Mucosa of rectum (tissue), 2 donors: ENCODE data around the gene TMOD4.

Experiments
- H3K27ac ChIP-seq, 2 donors: one replicate each; pipeline ENCODE4 v1.7.0; 2013; ENCODE audit warnings: inconsistent platforms in 2 of 2, low read depth in 2 of 2, low read length in 2 of 2
- H3K27me3 ChIP-seq, 2 donors: one replicate each; pipeline ENCODE4 v1.7.0; 2013; ENCODE audit warnings: low read length in 2 of 2; ENCODE audit not compliant: control insufficient read depth in 2 of 2, insufficient read depth in 2 of 2
- H3K36me3 ChIP-seq, 2 donors: one replicate each; pipeline ENCODE4 v1.7.0; 2013; ENCODE audit warnings: low read length in 2 of 2; ENCODE audit not compliant: control insufficient read depth in 2 of 2, insufficient read depth in 2 of 2
- H3K4me1 ChIP-seq, 2 donors: one replicate each; pipeline ENCODE4 v1.7.0; 2013; ENCODE audit warnings: low read length in 2 of 2, mild to moderate bottlenecking in 1 of 2; ENCODE audit not compliant: control insufficient read depth in 2 of 2, insufficient read depth in 2 of 2
- H3K4me3 ChIP-seq, 2 donors: one replicate each; pipeline ENCODE4 v1.7.0; 2013; ENCODE audit warnings: low read length in 2 of 2
- H3K9ac ChIP-seq, 2 donors: one replicate each; pipeline ENCODE4 v1.7.0; 2013; ENCODE audit warnings: low read length in 2 of 2, low read depth in 1 of 2, mild to moderate bottlenecking in 1 of 2
- H3K9me3 ChIP-seq, 2 donors: one replicate each; pipeline ENCODE4 v1.7.0; 2013; ENCODE audit warnings: low read length in 2 of 2; ENCODE audit not compliant: control insufficient read depth in 2 of 2
- donor health status: healthy.
- donor health status: Normal muscosa, but diverticular disease.

Gene TMOD4

GRCh38 chr1:151132335-151133017 lies 43.3 kb downstream of the TMOD4 start:
- Histone ChIP-seq H3K9me3 (no peaks in the 10 kb centered on the region), H3K27me3 (peaks cover 2 to 23% of the 10 kb centered on the region in 2 donors), H3K4me3 (peak overlapping the region; percentile 31 to 54), H3K27ac (no peak overlapping the region), H3K9ac (no peak overlapping the region), H3K36me3 (no peaks in the 10 kb centered on the region), H3K4me1 (peaks cover 10 to 14% of the 10 kb centered on the region in 2 donors)

- Histone ChIP-seq H3K4me1 (peaks cover 10 to 14% of the 10 kb centered on the region in 2 donors), H3K27me3 (peaks cover 2 to 23% of the 10 kb centered on the region in 2 donors), H3K9me3 (no peaks in the 10 kb centered on the region), H3K9ac (peak overlapping the region; percentile 14 to 58), H3K4me3 (peak overlapping the region; percentile 54 to 65), H3K36me3 (no peaks in the 10 kb centered on the region), H3K27ac (no peak overlapping the region)
Observed at GRCh38 chr1:151131701-151132334, 44.0 kb downstream of the TMOD4 start.

DNA sequence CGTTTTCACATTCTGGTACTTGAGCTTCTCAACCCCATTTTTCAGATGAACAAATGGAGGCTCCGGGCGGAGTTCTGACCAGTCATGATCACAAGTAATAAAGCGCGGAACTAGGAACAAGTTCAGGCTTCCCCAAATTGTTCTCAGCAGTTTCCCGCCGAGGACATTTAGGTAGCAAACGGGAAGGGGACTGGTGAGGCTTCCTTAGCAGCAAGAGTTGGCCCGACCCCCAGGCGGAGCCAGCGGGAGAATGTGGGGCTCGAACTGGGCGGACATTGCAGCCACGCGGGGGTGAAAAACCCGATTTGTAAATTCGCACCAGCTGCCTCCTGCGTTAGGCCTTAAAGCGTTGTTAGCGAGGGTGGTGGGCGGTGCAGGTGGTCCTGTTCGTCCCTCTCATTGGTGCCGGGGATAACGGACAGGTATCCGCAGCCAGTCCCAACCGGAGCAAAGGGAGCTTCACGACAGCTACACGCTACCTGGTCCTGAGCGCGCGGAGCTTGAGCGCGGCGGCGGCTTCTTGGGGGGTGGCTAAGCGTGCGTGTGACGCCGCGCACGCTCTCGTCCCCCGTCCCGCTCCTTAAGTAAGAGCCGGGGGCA lies 44.7 kb downstream of the TMOD4 start:
- peaks cover 2 to 23% of the 10 kb centered on the region in 2 donors for H3K27me3 ChIP-seq
- H3K9me3 ChIP-seq: no peaks in the 10 kb centered on the region
- peaks cover 10 to 14% of the 10 kb centered on the region in 2 donors for H3K4me1 ChIP-seq
- peak overlapping the region; percentile 14 to 58 for H3K9ac ChIP-seq
- H3K36me3 ChIP-seq: no peaks in the 10 kb centered on the region
- no peak overlapping the region for H3K27ac ChIP-seq
- H3K4me3 ChIP-seq: peak overlapping the region; percentile 54 to 65

DNA sequence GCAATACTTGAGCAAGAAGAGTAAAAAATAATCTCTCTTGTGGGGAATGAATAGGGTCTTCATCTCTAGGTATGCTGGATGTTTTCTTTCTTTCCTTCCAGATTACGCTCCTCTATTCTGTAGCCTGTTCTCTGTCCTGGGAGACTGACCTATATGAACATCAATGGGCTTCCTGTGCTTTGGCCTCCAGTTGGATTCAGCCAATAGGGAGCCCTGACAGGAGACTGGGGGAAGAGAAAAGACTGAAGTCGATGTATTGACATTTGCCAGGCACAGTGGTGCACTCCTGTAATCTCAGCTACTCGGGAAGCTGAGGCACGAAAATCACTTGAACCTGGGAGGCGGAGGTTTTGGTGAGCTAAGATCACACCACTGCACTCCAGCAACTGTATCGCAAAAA lies 47.0 kb downstream of the TMOD4 start:
- Histone ChIP-seq H3K9ac (no peak overlapping the region), H3K27ac (no peak overlapping the region), H3K4me1 (peaks cover 10 to 14% of the 10 kb centered on the region in 2 donors), H3K36me3 (peaks cover 0 to 4% of the 10 kb centered on the region in 2 donors), H3K27me3 (peaks cover 0 to 23% of the 10 kb centered on the region in 2 donors), H3K9me3 (no peaks in the 10 kb centered on the region), H3K4me3 (no peak overlapping the region)

DNA sequence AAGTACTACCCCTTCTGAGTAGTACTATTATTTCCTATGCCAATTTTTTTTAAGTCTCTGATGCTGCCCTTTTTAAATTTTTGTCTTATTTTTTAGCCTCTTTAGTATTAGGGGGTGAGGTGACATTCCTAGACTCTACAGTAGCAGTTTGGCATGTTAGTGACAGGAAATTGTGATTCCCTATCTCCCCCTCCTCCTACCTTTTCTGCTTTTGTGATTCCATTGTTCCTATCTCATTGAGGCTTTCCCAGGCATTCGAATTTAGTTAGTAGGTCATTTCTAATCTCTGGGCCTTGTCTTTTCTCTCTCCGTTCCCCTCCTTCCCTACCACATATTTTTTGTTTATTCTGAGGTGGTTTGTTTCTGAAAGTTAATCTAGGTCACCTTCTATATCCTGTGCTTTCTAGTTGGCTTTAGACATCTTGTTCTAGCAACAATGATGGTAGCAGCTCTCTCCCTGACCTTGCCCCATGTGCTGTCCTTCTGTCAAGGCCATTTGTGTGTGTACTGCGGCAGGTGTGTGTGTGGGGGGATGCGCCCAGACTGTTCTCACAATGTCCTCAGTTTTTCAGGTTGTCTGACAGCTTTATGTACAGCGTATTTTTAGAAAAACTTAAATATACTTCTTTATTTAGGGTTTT lies 50.9 kb downstream of the TMOD4 start:
- Histone ChIP-seq H3K4me1 (no peaks in the 10 kb centered on the region), H3K27me3 (no peaks in the 10 kb centered on the region), H3K27ac (no peak overlapping the region), H3K4me3 (no peak overlapping the region), H3K9ac (no peak overlapping the region), H3K36me3 (peaks cover 4 to 5% of the 10 kb centered on the region in 2 donors), H3K9me3 (no peaks in the 10 kb centered on the region)
